Hindlimb muscle (tissue), 1 donor: ENCODE data around the gene STX18. TPM values are rescaled to one million over a fixed set of nuclear protein-coding genes. Genes with fewer than 3 reads are reported as not detected.
"Not testable (repeated sequence)": the region's sequence is repeated elsewhere in the genome, so short reads cannot be mapped to it uniquely, and the experiment has no call there.

ENCODE experiments used
- DNase-seq: peaks from one replicate; pipeline ENCODE4 v3.0.0-alpha.2; 2013
- polyA plus RNA-seq: library from polyadenylated mRNA; unstranded; fragments of 120-200 nt; gene quantifications from one replicate; pipeline ENCODE4 v1.2.1, GENCODE V29; 2013; ENCODE audit not compliant: insufficient read length

Gene STX18
- polyA plus RNA-seq, 1 donor = 27.5 TPM

DNA sequence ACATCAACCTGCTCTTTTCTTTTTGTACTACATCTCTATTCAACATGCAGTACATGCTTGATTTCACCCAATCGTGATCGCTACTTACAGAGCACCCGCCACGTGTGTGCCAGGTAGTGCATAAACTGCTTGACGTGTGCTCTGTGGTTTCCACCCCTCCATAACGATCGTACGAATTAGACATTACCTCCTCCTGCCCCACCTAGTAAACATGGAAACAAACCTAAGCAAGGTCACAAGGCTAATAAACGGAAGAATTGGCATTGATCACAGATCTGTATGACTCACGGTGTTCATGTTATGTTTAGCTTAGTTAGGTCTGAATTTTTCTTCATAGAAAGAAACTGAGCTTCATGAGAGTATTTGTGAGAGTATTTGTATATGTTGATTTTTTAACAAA, 64.1 kb downstream of the STX18 start:
- no peak for DNase-seq

GRCh38 chr4:4477391-4477790, 64.5 kb downstream of the STX18 start:
- DNase-seq = no peak

DNA sequence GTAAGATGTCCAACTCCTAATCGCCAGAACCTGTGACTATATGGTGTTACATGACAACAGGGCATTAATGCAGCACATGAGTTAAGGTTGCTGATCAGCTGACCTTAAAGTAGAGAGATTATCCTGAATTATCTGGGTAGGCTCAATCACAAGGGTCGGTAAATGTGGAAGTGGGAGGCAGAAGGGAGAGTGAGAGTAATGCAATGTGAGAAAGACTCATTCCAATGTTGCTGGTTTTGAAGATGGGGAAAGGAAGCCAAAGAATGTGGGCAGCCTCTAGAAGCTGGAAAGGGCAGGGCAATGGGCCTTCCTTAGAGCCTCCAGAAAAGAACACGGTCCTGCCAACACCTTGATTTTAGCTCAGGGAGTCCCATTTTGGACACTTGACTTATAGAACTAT, 67.4 kb downstream of the STX18 start:
- no peak for DNase-seq

GRCh38 chr4:4472344-4472958, 69.4 kb downstream of the STX18 start:
- no peak for DNase-seq

- no peak for DNase-seq
Observed at GRCh38 chr4:4471195-4471594, 70.7 kb downstream of the STX18 start.

GRCh38 chr4:4470208-4470607, 71.6 kb downstream of the STX18 start:
- no peak for DNase-seq

- not testable (repeated sequence) for DNase-seq
Observed at GRCh38 chr4:4465238-4465637, 76.6 kb downstream of the STX18 start.

GRCh38 chr4:4462970-4463369, 78.9 kb downstream of the STX18 start:
- DNase-seq = no peak

- no peak for DNase-seq
Observed at GRCh38 chr4:4461850-4462249, 80.0 kb downstream of the STX18 start.

DNA sequence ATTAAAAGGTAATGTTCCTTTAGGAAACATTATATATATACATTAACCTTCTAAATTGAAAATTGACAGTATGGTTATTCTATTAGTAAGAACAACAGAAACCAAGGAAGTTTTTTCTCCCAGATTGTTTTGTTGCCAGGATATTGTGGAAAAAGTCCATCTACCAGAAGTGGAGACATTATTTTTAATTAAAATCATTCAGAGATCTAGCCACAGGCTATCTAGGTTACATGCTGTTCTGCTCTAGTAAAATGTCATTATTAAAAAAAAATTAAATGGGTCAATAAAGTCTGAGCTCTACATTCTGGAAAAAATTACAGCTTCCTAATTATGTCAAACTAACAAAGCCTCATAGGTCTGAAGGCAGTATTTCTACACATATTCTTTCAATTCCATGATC, 80.7 kb downstream of the STX18 start:
- DNase-seq = no peak

DNA sequence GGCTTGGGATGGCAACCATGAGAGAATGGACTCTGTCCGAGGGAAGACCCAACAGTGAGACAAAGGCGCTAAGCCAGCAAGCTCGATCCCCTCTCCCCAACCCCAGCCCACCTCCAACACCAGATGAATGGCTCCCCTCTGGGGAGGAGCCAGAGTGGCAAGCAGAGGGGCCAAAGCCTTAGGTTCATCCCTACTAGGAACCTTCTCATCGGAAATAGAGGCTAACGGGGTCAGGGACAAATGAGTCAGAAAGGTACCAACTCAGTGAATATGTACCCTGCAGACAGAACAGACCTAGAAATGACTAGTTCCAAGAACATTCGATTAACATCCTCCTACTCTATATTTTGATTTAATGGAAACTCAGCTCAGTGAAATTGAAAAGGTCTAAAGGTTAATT, 81.1 kb downstream of the STX18 start:
- no peak for DNase-seq

GRCh38 chr4:4459181-4459580, 82.7 kb downstream of the STX18 start:
- DNase-seq = no peak

DNA sequence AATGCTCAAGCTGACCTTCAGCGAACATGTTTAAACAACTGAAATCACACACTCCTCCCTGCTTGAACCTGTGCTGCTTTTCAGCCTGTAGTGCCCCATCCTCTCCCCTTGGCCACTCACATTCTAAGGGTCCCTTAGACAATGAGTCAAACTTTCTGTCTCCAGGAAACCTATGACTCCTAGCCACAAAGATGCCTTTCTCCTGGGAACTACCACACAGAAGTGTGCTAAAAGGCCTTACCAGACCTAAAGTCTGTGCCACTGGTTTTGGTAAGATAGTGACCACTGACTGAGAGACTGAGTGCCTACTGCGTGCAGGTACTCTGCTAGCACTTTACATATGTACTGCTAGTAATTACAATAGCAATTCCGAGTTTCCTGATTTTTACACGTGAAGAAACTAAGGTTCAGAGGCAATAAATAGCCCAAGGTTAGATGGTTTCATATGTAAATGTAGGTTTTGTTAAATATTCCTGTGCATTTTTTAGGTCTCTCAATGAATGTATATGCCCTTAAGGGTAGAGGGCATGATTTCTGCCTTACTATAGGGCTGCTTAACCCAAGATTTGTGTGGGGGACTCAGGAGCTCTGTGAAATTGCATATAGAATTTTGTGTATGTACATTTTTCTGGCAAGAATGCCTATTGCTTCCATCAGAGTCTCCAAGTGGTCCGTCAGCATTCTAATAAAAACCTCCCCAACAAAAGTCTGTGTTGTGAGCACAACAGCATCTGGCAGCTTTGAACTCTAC, 83.9 kb downstream of the STX18 start:
- DNase-seq = no peak

GRCh38 chr4:4456816-4457578, 84.9 kb downstream of the STX18 start:
- DNase-seq = no peak

GRCh38 chr4:4456351-4456750, 85.5 kb downstream of the STX18 start:
- DNase-seq = no peak

DNA sequence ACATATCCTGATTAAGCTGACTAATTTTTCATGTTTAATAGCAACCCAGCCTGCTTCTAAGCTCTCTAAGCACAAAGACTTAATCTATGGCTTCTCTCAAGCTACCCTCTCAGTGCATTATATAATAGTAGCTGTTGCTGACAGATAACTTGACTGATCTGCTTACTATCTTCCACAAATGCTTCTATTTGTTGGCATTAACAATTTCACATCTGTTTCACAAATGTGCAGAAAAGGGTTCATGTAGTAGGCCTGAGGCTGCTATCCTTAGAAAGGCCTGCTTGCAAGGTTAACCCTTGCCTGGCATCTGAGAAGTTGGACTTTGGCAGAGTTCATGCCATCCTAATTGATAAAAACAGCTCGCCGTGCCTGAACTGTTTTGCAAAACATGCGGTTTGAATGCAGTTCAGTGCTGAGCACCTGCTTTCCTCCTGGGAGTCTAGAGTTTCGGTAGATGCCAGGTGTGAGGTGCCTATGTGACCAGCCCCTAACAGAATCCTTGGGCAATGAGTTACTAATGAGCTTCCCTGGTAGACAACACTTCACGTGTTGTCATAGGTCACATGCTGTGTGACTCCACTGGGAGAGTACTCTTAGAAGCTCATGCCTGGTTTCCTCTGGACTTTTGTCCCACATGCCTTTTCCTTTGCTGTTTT, 86.5 kb downstream of the STX18 start:
- no peak for DNase-seq

- DNase-seq = no peak
Observed at GRCh38 chr4:4446434-4446833, 95.4 kb downstream of the STX18 start.

GRCh38 chr4:4443821-4444220, 98.0 kb downstream of the STX18 start:
- no peak for DNase-seq

DNA sequence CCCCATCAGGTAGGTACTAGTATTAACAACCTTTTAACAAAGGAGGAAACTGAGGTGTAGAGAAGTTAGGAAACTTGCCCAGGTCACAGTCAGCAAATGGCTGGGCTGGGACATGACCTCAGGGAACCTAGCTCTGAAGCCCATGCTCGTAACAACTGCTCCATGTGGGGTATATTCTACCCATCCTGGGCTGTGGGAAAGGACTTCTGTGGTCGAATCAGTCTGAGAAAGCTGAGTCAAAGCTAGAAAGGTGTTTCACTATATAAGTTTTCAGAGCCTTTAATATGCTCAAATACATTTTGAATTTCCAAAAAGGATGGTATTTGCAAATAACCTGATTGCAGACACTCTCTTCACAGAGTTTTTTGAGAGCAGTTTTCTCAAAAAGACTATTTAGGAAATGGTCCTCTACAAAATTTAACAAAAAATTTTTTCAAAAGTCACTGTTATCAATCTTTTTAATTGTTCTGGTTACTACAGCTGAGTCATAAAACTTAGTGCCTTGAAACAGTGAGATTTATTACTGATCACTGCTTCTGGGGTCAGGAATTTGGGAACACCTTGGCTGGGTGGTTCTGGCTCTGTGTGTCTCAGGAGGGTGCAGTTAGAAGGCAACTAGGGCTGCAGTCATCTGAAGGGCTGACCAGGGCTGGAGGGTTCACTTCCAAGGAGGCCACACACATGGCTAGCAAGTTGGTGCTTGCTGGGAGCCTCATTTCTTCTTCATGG, 101.4 kb downstream of the STX18 start:
- DNase-seq = no peak

GRCh38 chr4:4439782-4440181, 102.1 kb downstream of the STX18 start:
- no peak for DNase-seq

- DNase-seq = no peak
Observed at GRCh38 chr4:4438891-4439290, 103.0 kb downstream of the STX18 start.

DNA sequence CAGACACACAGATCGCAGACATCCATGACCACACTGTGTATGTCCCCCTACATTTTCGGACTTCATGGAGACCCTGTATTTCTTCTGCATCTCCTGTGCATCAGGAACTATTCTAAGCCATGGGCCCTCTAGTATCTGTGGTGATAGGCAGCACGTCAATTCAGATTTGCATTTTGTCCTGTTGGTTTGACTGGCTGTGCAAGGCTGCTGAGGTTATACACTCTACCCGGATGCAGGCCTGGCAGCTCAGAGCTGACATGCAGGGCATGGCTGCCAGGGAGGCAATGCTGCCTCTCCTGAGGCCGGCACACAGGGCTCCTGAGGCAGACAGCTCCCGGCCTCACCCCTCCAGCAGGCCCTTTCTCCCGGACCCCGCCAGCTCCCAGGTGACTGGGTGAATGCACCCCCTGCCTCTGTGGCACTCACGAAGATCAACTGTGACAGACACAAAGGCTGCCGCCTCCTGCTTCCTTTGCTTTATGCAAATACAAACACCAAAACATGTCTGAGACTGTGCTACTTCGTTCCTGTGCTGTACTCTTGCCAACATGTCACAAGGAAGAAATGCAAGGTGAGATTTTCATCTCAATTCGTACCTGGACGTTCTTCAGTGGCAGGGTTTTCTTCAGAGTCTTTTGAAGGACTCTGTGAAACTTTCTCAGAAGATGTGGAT, 103.9 kb downstream of the STX18 start:
- DNase-seq = no peak
